AG09309 (cell line): Measurements from ENCODE around the gene SLC39A8.

Experiments
- DNase-seq: peaks from one replicate; pipeline ENCODE4 v3.0.0-alpha.2; 2010; ENCODE audit warnings: low read depth
- H3K4me3 ChIP-seq: 2 replicates; pipeline ENCODE4 v1.5.1; 2011; ENCODE audit warnings: mild to moderate bottlenecking, low read depth, low read length, moderate library complexity; ENCODE audit not compliant: control insufficient read depth
- TF ChIP-seq, protein P1 (sequence below): IDR thresholded peaks from 2 replicates; pipeline ENCODE4 v1.5.1; 2011; ENCODE audit warnings: mild to moderate bottlenecking, low read depth, low read length, inconsistent platforms; ENCODE audit not compliant: insufficient read depth, control insufficient read depth; ENCODE audit errors: missing control alignments

The SLC39A8 gene

DNA sequence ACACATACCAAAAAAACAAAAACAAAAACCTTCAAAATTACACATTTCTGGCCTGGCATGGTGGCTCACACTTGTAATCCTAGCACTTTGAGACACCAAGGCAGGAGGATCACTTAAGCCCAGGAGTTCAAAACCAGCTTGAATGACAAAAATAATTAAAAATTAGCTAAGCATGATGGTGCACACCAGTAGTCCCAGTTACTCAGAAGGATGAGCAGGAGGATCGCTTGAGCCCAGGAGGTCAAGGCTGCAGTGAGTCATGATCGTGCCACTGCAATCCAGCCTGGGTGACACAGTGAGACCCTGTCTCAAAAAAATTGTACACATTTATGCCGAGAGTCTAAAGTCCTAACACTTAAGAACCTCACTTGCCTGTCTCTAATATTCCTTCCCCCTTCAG, 18.3 kb downstream of the SLC39A8 start:
- TF ChIP-seq, protein P1, sequence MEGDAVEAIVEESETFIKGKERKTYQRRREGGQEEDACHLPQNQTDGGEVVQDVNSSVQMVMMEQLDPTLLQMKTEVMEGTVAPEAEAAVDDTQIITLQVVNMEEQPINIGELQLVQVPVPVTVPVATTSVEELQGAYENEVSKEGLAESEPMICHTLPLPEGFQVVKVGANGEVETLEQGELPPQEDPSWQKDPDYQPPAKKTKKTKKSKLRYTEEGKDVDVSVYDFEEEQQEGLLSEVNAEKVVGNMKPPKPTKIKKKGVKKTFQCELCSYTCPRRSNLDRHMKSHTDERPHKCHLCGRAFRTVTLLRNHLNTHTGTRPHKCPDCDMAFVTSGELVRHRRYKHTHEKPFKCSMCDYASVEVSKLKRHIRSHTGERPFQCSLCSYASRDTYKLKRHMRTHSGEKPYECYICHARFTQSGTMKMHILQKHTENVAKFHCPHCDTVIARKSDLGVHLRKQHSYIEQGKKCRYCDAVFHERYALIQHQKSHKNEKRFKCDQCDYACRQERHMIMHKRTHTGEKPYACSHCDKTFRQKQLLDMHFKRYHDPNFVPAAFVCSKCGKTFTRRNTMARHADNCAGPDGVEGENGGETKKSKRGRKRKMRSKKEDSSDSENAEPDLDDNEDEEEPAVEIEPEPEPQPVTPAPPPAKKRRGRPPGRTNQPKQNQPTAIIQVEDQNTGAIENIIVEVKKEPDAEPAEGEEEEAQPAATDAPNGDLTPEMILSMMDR = no peak
- no peak for DNase-seq
- no peak overlapping the region for H3K4me3 ChIP-seq

GRCh38 chr4:102324730-102325129, 20.6 kb downstream of the SLC39A8 start:
- TF ChIP-seq, protein P1 = no peak
- DNase-seq = no peak
- no peak overlapping the region for H3K4me3 ChIP-seq

DNA sequence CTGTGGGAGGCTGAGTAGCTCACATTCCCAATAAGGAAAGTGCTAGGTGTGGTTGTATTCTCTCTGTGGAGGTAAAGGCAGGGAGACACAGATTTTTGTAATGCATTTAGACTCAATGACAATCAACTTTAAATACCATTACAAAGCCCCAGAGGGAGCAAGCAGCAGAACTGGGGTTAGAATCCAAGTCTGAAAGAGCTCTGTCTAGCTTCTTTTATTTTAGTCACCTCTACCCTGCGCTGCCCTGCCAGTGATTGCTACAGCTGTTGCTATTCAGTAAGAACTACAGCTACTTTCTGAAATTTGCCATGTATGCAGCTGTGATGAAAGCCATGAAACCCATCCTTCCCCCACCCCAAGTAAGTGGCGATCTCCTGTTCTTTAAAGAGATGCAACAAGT, 22.5 kb downstream of the SLC39A8 start:
- no peak for DNase-seq
- no peak overlapping the region for H3K4me3 ChIP-seq
- TF ChIP-seq, protein P1 = no peak

GRCh38 chr4:102321260-102321995, 23.9 kb downstream of the SLC39A8 start:
- TF ChIP-seq, protein P1 = no peak
- DNase-seq = no peak
- H3K4me3 ChIP-seq = no peak overlapping the region

DNA sequence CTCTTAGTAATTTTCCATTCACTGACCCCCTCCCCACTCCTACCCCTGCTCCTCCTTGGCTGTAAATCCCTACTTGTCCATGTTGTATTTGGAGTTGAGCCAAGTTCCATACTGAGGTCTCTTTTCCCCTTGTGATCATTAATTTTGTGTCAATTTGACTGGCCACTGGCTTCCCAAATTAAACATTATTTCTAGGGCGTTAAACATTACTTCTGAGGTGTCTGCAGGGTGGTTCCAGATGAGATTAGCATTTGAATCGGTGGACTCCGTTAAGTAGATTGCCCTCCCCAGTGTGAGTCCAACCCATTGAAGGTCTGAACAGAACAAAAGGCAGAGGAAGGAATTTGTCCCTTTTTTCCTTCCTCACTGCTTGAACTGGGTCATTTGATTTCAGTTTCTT, 25.7 kb downstream of the SLC39A8 start:
- TF ChIP-seq, protein P1 = no peak
- DNase-seq = no peak
- no peak overlapping the region for H3K4me3 ChIP-seq

- no peak overlapping the region for H3K4me3 ChIP-seq
- DNase-seq = no peak
- TF ChIP-seq, protein P1 = no peak
These were observed 26.8 kb downstream of the SLC39A8 start for GRCh38 chr4:102318526-102318925.
